Immature natural killer cell (primary cell): ENCODE measurements around the gene MICAL1. TPM values are rescaled to one million over a fixed set of nuclear protein-coding genes. Genes with fewer than 3 reads are reported as not detected.

Source experiments
- DNase-seq, 3 donors: peaks; one replicate each; pipeline ENCODE4 v3.0.0; 2022; ENCODE audit warnings: mixed read lengths in 1 of 3
- H3K27ac Mint-ChIP-seq, 6 donors: one replicate each; pipeline ENCODE4 v1.8.0; 2020; ENCODE audit warnings: mixed read lengths in 6 of 6, mild to moderate bottlenecking in 5 of 6, inconsistent platforms in 4 of 6, moderate library complexity in 3 of 6
- H3K27me3 Mint-ChIP-seq, 3 donors: one replicate each; pipeline ENCODE4 v1.8.0; 2020 to 2021; ENCODE audit warnings: low read depth in 3 of 3, mild to moderate bottlenecking in 3 of 3, mixed read lengths in 3 of 3, moderate library complexity in 3 of 3, inconsistent platforms in 1 of 3
- H3K36me3 Mint-ChIP-seq, 3 donors: one replicate each; pipeline ENCODE4 v1.8.0; 2020; ENCODE audit warnings: mixed read lengths in 3 of 3, inconsistent platforms in 2 of 3, mild to moderate bottlenecking in 2 of 3
- H3K4me1 Mint-ChIP-seq, 2 donors: one replicate each; pipeline ENCODE4 v1.8.0; 2020; ENCODE audit warnings: inconsistent platforms in 2 of 2, mild to moderate bottlenecking in 2 of 2, mixed read lengths in 2 of 2, moderate library complexity in 1 of 2
- H3K4me3 Mint-ChIP-seq, 5 donors: one replicate each; pipeline ENCODE4 v1.8.0; 2020; ENCODE audit warnings: mild to moderate bottlenecking in 5 of 5, mixed read lengths in 5 of 5, inconsistent platforms in 3 of 5, moderate library complexity in 3 of 5
- H3K9me3 Mint-ChIP-seq, 6 donors: one replicate each; pipeline ENCODE4 v1.8.0; 2020; ENCODE audit warnings: mild to moderate bottlenecking in 6 of 6, mixed read lengths in 6 of 6, inconsistent platforms in 4 of 6, moderate library complexity in 3 of 6
- polyA plus RNA-seq, 3 donors: library from polyadenylated mRNA; unstranded; fragments of 300-500 nt; fragmentation: Illumina TruSeq; gene quantifications; one replicate each; pipeline ENCODE4 v1.2.3, GENCODE V29; 2021

MICAL1 gene
- polyA plus RNA-seq, 3 donors from 2014 or later: 7.5 to 13.4 (median 9.5) TPM

GRCh38 chr6:109483735-109484057 is 28.1 kb upstream of the MICAL1 start:
- Mint-ChIP-seq H3K4me1 (peaks cover 38 to 47% of the 10 kb centered on the region in 2 donors), H3K4me3 (peak overlapping the region; percentile 73 to 92 (median 88)), H3K27ac (peak overlapping the region; percentile 56 to 96 (median 84)), H3K36me3 (peaks cover 22 to 25% (median 23%) of the 10 kb centered on the region in 3 donors), H3K9me3 (no peaks in the 10 kb centered on the region), H3K27me3 (peaks cover 7 to 11% (median 8%) of the 10 kb centered on the region in 3 donors)
- no peak for DNase-seq

GRCh38 chr6:109482905-109483734 is 27.5 kb upstream of the MICAL1 start, which contains the start of gene ZBTB24:
TSS of gene ZBTB24 (minus strand) at chr6:109483219. CDS start at chr6:109482026, 1,193 bp downstream.
- Mint-ChIP-seq H3K4me1 (peaks cover 44 to 53% of the 10 kb centered on the region in 2 donors), H3K36me3 (peaks cover 23 to 27% (median 23%) of the 10 kb centered on the region in 3 donors), H3K27me3 (peaks cover 7 to 11% (median 8%) of the 10 kb centered on the region in 3 donors)

GRCh38 chr6:109480993-109481480 is 25.5 kb upstream of the MICAL1 start:
- no peak for DNase-seq
- Mint-ChIP-seq H3K4me3 (peak overlapping the region; percentile 54 to 97 (median 92)), H3K27me3 (peaks cover 7 to 11% (median 8%) of the 10 kb centered on the region in 3 donors), H3K9me3 (no peaks in the 10 kb centered on the region), H3K27ac (peak overlapping the region in 3 of 6 donors; percentile 9 to 80 (median 73)), H3K36me3 (peaks cover 25 to 33% (median 29%) of the 10 kb centered on the region in 3 donors), H3K4me1 (peaks cover 59 to 74% of the 10 kb centered on the region in 2 donors)

More at GRCh38 chr6:109482905-109483734, 27.5 kb upstream of the MICAL1 start, which contains the start of gene ZBTB24:
- Mint-ChIP-seq H3K27ac (peak within 1 kb of the TSS; percentile 80 to 96 (median 86)), H3K4me3 (peak within 1 kb of the TSS; percentile 91 to 98 (median 92)), H3K9me3 (no peaks in the 10 kb centered on the region)
- peak; percentile 89 to 92 (median 91) for DNase-seq

GRCh38 chr6:109478841-109479624 is 23.5 kb upstream of the MICAL1 start:
- H3K4me1 Mint-ChIP-seq: peaks cover 65 to 84% of the 10 kb centered on the region in 2 donors
- peaks cover 40 to 47% (median 41%) of the 10 kb centered on the region in 3 donors for H3K36me3 Mint-ChIP-seq
- peak overlapping the region in 4 of 6 donors; percentile 27 to 70 (median 40) for H3K27ac Mint-ChIP-seq
- peaks cover 5 to 8% (median 7%) of the 10 kb centered on the region in 3 donors for H3K27me3 Mint-ChIP-seq
- H3K4me3 Mint-ChIP-seq: peak overlapping the region; percentile 38 to 74 (median 70)
- no peaks in the 10 kb centered on the region for H3K9me3 Mint-ChIP-seq
- DNase-seq: no peak

GRCh38 chr6:109478222-109478805 is 22.7 kb upstream of the MICAL1 start:
- no peaks in the 10 kb centered on the region for H3K9me3 Mint-ChIP-seq
- peaks cover 63 to 83% of the 10 kb centered on the region in 2 donors for H3K4me1 Mint-ChIP-seq
- H3K27me3 Mint-ChIP-seq: peaks cover 4 to 5% (median 5%) of the 10 kb centered on the region in 3 donors
- peak overlapping the region in 1 of 6 donors; percentile 28 for H3K27ac Mint-ChIP-seq
- DNase-seq: no peak
- H3K4me3 Mint-ChIP-seq: peak overlapping the region; percentile 38 to 74 (median 70)
- H3K36me3 Mint-ChIP-seq: peaks cover 44 to 53% (median 44%) of the 10 kb centered on the region in 3 donors

- Mint-ChIP-seq H3K4me3 (peak overlapping the region in 4 of 5 donors; percentile 24 to 46 (median 38)), H3K36me3 (peaks cover 48 to 58% (median 49%) of the 10 kb centered on the region in 3 donors), H3K27me3 (peaks cover 4 to 5% (median 5%) of the 10 kb centered on the region in 3 donors), H3K9me3 (no peaks in the 10 kb centered on the region), H3K27ac (peak overlapping the region in 2 of 6 donors; percentile 43 to 49), H3K4me1 (peaks cover 67 to 88% of the 10 kb centered on the region in 2 donors)
- DNase-seq: no peak
Observed at GRCh38 chr6:109477725-109478124, 22.2 kb upstream of the MICAL1 start.

- Mint-ChIP-seq H3K27ac (no peak overlapping the region), H3K27me3 (peaks cover 0 to 2% (median 1%) of the 10 kb centered on the region in 3 donors), H3K4me3 (peak overlapping the region in 2 of 5 donors; percentile 24 to 46), H3K9me3 (no peaks in the 10 kb centered on the region), H3K36me3 (peaks cover 52 to 63% (median 54%) of the 10 kb centered on the region in 3 donors), H3K4me1 (peaks cover 69 to 88% of the 10 kb centered on the region in 2 donors)
- no peak for DNase-seq
Observed at GRCh38 chr6:109477184-109477583, 21.6 kb upstream of the MICAL1 start.

- H3K27ac Mint-ChIP-seq: no peak overlapping the region
- peaks cover 52 to 68% (median 53%) of the 10 kb centered on the region in 3 donors for H3K36me3 Mint-ChIP-seq
- no peaks in the 10 kb centered on the region for H3K9me3 Mint-ChIP-seq
- H3K27me3 Mint-ChIP-seq: peaks cover 0 to 2% (median 1%) of the 10 kb centered on the region in 3 donors
- DNase-seq: no peak
- no peak overlapping the region for H3K4me3 Mint-ChIP-seq
- peaks cover 67 to 88% of the 10 kb centered on the region in 2 donors for H3K4me1 Mint-ChIP-seq
Observed at GRCh38 chr6:109475625-109476024, 20.1 kb upstream of the MICAL1 start.

- peaks cover 0 to 1% (median 0%) of the 10 kb centered on the region in 3 donors for H3K27me3 Mint-ChIP-seq
- no peak for DNase-seq
- H3K4me1 Mint-ChIP-seq: peaks cover 62 to 84% of the 10 kb centered on the region in 2 donors
- no peaks in the 10 kb centered on the region for H3K9me3 Mint-ChIP-seq
- H3K4me3 Mint-ChIP-seq: no peak overlapping the region
- H3K27ac Mint-ChIP-seq: peak overlapping the region in 2 of 6 donors; percentile 5 to 47
- H3K36me3 Mint-ChIP-seq: peaks cover 50 to 67% (median 50%) of the 10 kb centered on the region in 3 donors
Observed at GRCh38 chr6:109474995-109475394, 19.4 kb upstream of the MICAL1 start.

GRCh38 chr6:109473120-109473519 is 17.5 kb upstream of the MICAL1 start:
- H3K36me3 Mint-ChIP-seq: peaks cover 43 to 75% (median 44%) of the 10 kb centered on the region in 3 donors
- H3K27ac Mint-ChIP-seq: peak overlapping the region in 3 of 6 donors; percentile 14 to 64 (median 50)
- no peak overlapping the region for H3K4me3 Mint-ChIP-seq

GRCh38 chr6:109472132-109472995 is 16.8 kb upstream of the MICAL1 start:
- peaks cover 46 to 78% (median 51%) of the 10 kb centered on the region in 3 donors for H3K36me3 Mint-ChIP-seq

More at GRCh38 chr6:109473120-109473519, 17.5 kb upstream of the MICAL1 start:
- Mint-ChIP-seq H3K9me3 (no peaks in the 10 kb centered on the region), H3K4me1 (peaks cover 51 to 72% of the 10 kb centered on the region in 2 donors), H3K27me3 (peaks cover 0 to 1% (median 0%) of the 10 kb centered on the region in 3 donors)
- DNase-seq: no peak

More at GRCh38 chr6:109472132-109472995, 16.8 kb upstream of the MICAL1 start:
- Mint-ChIP-seq H3K27ac (peak overlapping the region in 5 of 6 donors; percentile 2 to 64 (median 29)), H3K4me3 (no peak overlapping the region), H3K9me3 (no peaks in the 10 kb centered on the region), H3K4me1 (peaks cover 43 to 64% of the 10 kb centered on the region in 2 donors), H3K27me3 (peaks cover 0 to 1% (median 1%) of the 10 kb centered on the region in 3 donors)
- no peak for DNase-seq
